Measurements from ENCODE around the gene FAM120A.

DNA sequence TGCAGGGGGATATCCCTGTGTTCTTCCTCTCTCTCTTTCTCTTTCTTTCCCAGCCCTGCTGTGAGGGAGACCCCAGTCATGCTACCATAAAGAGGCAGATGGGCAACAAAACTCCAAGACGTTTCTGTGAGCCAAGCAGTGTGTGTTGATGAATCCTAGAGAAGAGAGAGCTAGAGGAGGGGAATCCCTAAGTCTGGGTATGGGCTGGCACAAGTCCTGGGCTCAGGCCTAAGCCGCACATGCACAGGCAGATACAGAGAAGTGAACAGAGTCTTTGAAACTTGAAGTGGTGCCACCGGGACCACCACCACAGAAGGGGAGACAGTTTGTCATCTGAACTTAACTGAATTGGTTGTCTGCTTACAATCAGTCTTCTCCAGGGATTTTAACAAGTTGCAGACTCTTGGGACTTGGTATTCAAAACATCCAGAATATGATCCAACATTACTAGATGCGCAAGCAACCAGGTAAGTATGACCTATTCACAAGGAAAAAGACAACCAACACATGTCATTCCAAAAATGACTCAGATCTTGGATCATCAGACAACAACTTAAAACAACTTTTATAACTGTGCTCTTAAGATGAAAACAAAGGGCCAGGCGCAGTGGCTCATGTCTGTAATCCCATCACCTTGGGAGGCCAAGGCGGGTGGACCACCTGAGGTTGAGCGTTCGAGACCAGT is 10.4 kb upstream of the FAM120A start:
- TF ChIP-seq, protein P1, sequence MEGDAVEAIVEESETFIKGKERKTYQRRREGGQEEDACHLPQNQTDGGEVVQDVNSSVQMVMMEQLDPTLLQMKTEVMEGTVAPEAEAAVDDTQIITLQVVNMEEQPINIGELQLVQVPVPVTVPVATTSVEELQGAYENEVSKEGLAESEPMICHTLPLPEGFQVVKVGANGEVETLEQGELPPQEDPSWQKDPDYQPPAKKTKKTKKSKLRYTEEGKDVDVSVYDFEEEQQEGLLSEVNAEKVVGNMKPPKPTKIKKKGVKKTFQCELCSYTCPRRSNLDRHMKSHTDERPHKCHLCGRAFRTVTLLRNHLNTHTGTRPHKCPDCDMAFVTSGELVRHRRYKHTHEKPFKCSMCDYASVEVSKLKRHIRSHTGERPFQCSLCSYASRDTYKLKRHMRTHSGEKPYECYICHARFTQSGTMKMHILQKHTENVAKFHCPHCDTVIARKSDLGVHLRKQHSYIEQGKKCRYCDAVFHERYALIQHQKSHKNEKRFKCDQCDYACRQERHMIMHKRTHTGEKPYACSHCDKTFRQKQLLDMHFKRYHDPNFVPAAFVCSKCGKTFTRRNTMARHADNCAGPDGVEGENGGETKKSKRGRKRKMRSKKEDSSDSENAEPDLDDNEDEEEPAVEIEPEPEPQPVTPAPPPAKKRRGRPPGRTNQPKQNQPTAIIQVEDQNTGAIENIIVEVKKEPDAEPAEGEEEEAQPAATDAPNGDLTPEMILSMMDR (conservative IDR thresholded peaks at IDR 0.05), result no peak
- TF ChIP-seq ZFX (IDR thresholded peaks at IDR 0.05), result no peak

All from C4-2B (cell line).